DOHH2 (cell line): ENCODE data around the gene CD74.
A peak's percentile ranks its signal among the peaks of the same experiment; 100 is the strongest.
"Not testable (repeated sequence)": the region's sequence is repeated elsewhere in the genome, so short reads cannot be mapped to it uniquely, and the experiment has no call there.

Source experiments
- H3F3A ChIP-seq: fragments of 200-600 bp; sonication (generic), shearing (Covaris generic); 2 replicates; pipeline ENCODE4 v1.6.0; 2016; ENCODE audit warnings: antibody characterized with exemption, mild to moderate bottlenecking; ENCODE audit not compliant: control insufficient read depth, insufficient read depth
- H3K27ac ChIP-seq: fragments of 200-600 bp; sonication (generic); 2 replicates; pipeline ENCODE4 v1.5.1; 2014; ENCODE audit warnings: low read depth, mild to moderate bottlenecking, low read length, moderate library complexity
- H3K27me3 ChIP-seq: fragments of 200-600 bp; sonication (generic); 2 replicates; pipeline ENCODE4 v1.6.1; 2014; ENCODE audit warnings: mild to moderate bottlenecking, low read length, mixed read lengths; ENCODE audit not compliant: control insufficient read depth
- H3K36me3 ChIP-seq: fragments of 200-600 bp; sonication (generic); 2 replicates; pipeline ENCODE4 v1.6.1; 2014; ENCODE audit warnings: mild to moderate bottlenecking, low read length, moderate library complexity, mixed read lengths; ENCODE audit not compliant: control insufficient read depth
- H3K4me1 ChIP-seq: fragments of 200-600 bp; sonication (generic); 2 replicates; pipeline ENCODE4 v1.6.1; 2014; ENCODE audit warnings: mild to moderate bottlenecking, low read length, mixed read lengths; ENCODE audit not compliant: control insufficient read depth
- H3K4me2 ChIP-seq: fragments of 200-600 bp; sonication (generic); 2 replicates; pipeline ENCODE4 v1.6.0; 2014; ENCODE audit warnings: mild to moderate bottlenecking, low read length, moderate library complexity
- H3K4me3 ChIP-seq: fragments of 200-600 bp; sonication (generic); 2 replicates; pipeline ENCODE4 v1.5.1; 2014; ENCODE audit warnings: mild to moderate bottlenecking, low read length, mixed read lengths
- H3K79me2 ChIP-seq: fragments of 200-600 bp; sonication (generic); 2 replicates; pipeline ENCODE4 v1.6.1; 2014; ENCODE audit warnings: mild to moderate bottlenecking, low read length, mixed read lengths; ENCODE audit not compliant: control insufficient read depth
- H3K9me2 ChIP-seq: fragments of 200-600 bp; sonication (generic); replicated peaks from 2 replicates; pipeline ENCODE4 v1.6.1; 2014; ENCODE audit warnings: mild to moderate bottlenecking, low read length, mixed read lengths; ENCODE audit not compliant: control insufficient read depth
- H3K9me3 ChIP-seq: fragments of 200-600 bp; sonication (generic); 2 replicates; pipeline ENCODE4 v1.6.1; 2014; ENCODE audit warnings: antibody characterized with exemption, low read length, mixed read lengths; ENCODE audit not compliant: control insufficient read depth, insufficient read depth
- H4K20me1 ChIP-seq: fragments of 200-600 bp; sonication (generic); 2 replicates; pipeline ENCODE4 v1.6.0; 2014; ENCODE audit warnings: low read depth, mild to moderate bottlenecking, antibody characterized with exemption, low read length, moderate library complexity; ENCODE audit not compliant: control insufficient read depth, insufficient read depth
- CTCF ChIP-seq: fragments of 200-600 bp; sonication (generic); IDR thresholded peaks from one replicate; pipeline ENCODE4 v1.5.1; 2014; ENCODE audit warnings: antibody characterized with exemption, mild to moderate bottlenecking, low read depth, low read length; ENCODE audit not compliant: poor library complexity, severe bottlenecking
- EZH2phosphoT487 ChIP-seq: fragments of 200-600 bp; sonication (generic); IDR thresholded peaks from 2 replicates; pipeline ENCODE4 v1.6.1; 2017; ENCODE audit warnings: borderline replicate concordance, mild to moderate bottlenecking, antibody characterized with exemption, low read length, moderate library complexity, mixed read lengths

CD74 gene

GRCh38 chr5:150422075-150422474 lies 9.4 kb upstream of the CD74 start:
- Histone ChIP-seq H4K20me1 (no peaks in the 10 kb centered on the region), H3K9me2 (no peaks in the 10 kb centered on the region), H3K9me3 (no peaks in the 10 kb centered on the region), H3K27me3 (no peaks in the 10 kb centered on the region), H3K79me2 (no peaks in the 10 kb centered on the region), H3F3A (no peaks in the 10 kb centered on the region), H3K36me3 (no peaks in the 10 kb centered on the region), H3K4me1 (peaks cover 20% of the 10 kb centered on the region), H3K4me2 (no peak overlapping the region), H3K27ac (no peak overlapping the region), H3K4me3 (no peak overlapping the region)
- TF ChIP-seq CTCF (no peak), EZH2phosphoT487 (no peak)

- peak overlapping the region; percentile 50 for H3K4me2 ChIP-seq
- no peaks in the 10 kb centered on the region for H3F3A ChIP-seq
- H4K20me1 ChIP-seq, result no peaks in the 10 kb centered on the region
- H3K36me3 ChIP-seq, result no peaks in the 10 kb centered on the region
- H3K27me3 ChIP-seq, result no peaks in the 10 kb centered on the region
- TF ChIP-seq EZH2phosphoT487, result no peak
- TF ChIP-seq CTCF, result no peak
- H3K4me3 ChIP-seq, result peak overlapping the region; percentile 10; the same call in 1 of the 2 replicates
- H3K4me1 ChIP-seq, result peaks cover 42% of the 10 kb centered on the region
- no peaks in the 10 kb centered on the region for H3K9me3 ChIP-seq
- H3K27ac ChIP-seq, result no peak overlapping the region
- H3K79me2 ChIP-seq, result no peaks in the 10 kb centered on the region
- no peaks in the 10 kb centered on the region for H3K9me2 ChIP-seq
These were observed 7.0 kb upstream of the CD74 start for GRCh38 chr5:150419630-150420270.

GRCh38 chr5:150413902-150414790 lies 1.4 kb upstream of the CD74 start:
- peaks cover 38% of the 10 kb centered on the region for H3F3A ChIP-seq
- H3K9me2 ChIP-seq, H3K27me3 ChIP-seq, H3K9me3 ChIP-seq: not testable (repeated sequence)
- peaks cover 11% of the 10 kb centered on the region; the same call in 1 of the 2 replicates for H4K20me1 ChIP-seq
- H3K36me3 ChIP-seq, result peaks cover 32% of the 10 kb centered on the region
- peaks cover 63% of the 10 kb centered on the region for H3K4me1 ChIP-seq
- peak overlapping the region; percentile 96 for H3K4me3 ChIP-seq
- H3K27ac ChIP-seq, result peak overlapping the region; percentile 98
- peak overlapping the region; percentile 98 for H3K4me2 ChIP-seq
- peaks cover 45% of the 10 kb centered on the region for H3K79me2 ChIP-seq
